HEK293 (cell line): ENCODE data around the gene ZNF507.

ENCODE experiments used
- BCL11B ChIP-seq: fragments of 450-650 bp; formaldehyde crosslinking; IDR thresholded peaks from 2 replicates; pipeline ENCODE4 v1.5.1; 2016; ENCODE audit warnings: low read depth, missing biosample characterization, missing genetic modification characterization
- FEZF1 ChIP-seq: fragments of 450-650 bp; formaldehyde crosslinking; IDR thresholded peaks from 2 replicates; pipeline ENCODE4 v1.5.1; 2016; ENCODE audit warnings: missing biosample characterization, missing genetic modification characterization
- GLI2 ChIP-seq: fragments of 450-650 bp; formaldehyde crosslinking; IDR thresholded peaks from 2 replicates; pipeline ENCODE4; 2017; ENCODE audit warnings: missing biosample characterization, missing genetic modification characterization, low read depth, borderline replicate concordance
- OSR2 ChIP-seq: fragments of 450-650 bp; formaldehyde crosslinking; IDR thresholded peaks from 2 replicates; pipeline ENCODE4 v1.5.1; 2016; ENCODE audit warnings: missing biosample characterization, missing genetic modification characterization
- REPIN1 ChIP-seq: fragments of 450-650 bp; formaldehyde crosslinking; IDR thresholded peaks from 2 replicates; pipeline ENCODE4 v1.5.1; 2017; ENCODE audit warnings: missing biosample characterization, missing genetic modification characterization, low read depth
- SP2 ChIP-seq: fragments of 450-650 bp; formaldehyde crosslinking; IDR thresholded peaks from 2 replicates; pipeline ENCODE4 v1.5.1; 2016; ENCODE audit warnings: missing biosample characterization, missing genetic modification characterization
- WT1 ChIP-seq: fragments of 450-650 bp; formaldehyde crosslinking; IDR thresholded peaks from 2 replicates; pipeline ENCODE4 v1.5.1; 2016; ENCODE audit warnings: missing biosample characterization, missing genetic modification characterization
- ZBTB20 ChIP-seq: fragments of 450-650 bp; formaldehyde crosslinking; IDR thresholded peaks from 2 replicates; pipeline ENCODE4 v1.5.1; 2016; ENCODE audit warnings: missing biosample characterization, missing genetic modification characterization
- ZBTB21 ChIP-seq: fragments of 450-650 bp; formaldehyde crosslinking; IDR thresholded peaks from 2 replicates; pipeline ENCODE4 v1.5.1; 2017; ENCODE audit warnings: missing biosample characterization, missing genetic modification characterization
- ZEB2 ChIP-seq: fragments of 450-650 bp; formaldehyde crosslinking; IDR thresholded peaks from 2 replicates; pipeline ENCODE4 v1.5.1; 2016; ENCODE audit warnings: missing biosample characterization, missing genetic modification characterization
- ZFP3 ChIP-seq: fragments of 450-650 bp; formaldehyde crosslinking; IDR thresholded peaks from 2 replicates; pipeline ENCODE4 v1.5.1; 2016; ENCODE audit warnings: low read depth, missing biosample characterization, missing genetic modification characterization
- ZNF121 ChIP-seq: fragments of 450-650 bp; formaldehyde crosslinking; IDR thresholded peaks from 2 replicates; pipeline ENCODE4 v1.5.1; 2016; ENCODE audit warnings: missing biosample characterization, missing genetic modification characterization
- ZNF155 ChIP-seq: fragments of 450-650 bp; formaldehyde crosslinking; IDR thresholded peaks from 2 replicates; pipeline ENCODE4 v1.5.1; 2016; ENCODE audit warnings: missing biosample characterization, missing genetic modification characterization
- ZNF174 ChIP-seq: fragments of 450-650 bp; formaldehyde crosslinking; IDR thresholded peaks from 2 replicates; pipeline ENCODE4 v1.5.0; 2017; ENCODE audit warnings: missing biosample characterization, mild to moderate bottlenecking, missing genetic modification characterization
- ZNF221 ChIP-seq: fragments of 450-650 bp; formaldehyde crosslinking; IDR thresholded peaks from 2 replicates; pipeline ENCODE4 v1.5.1; 2017; ENCODE audit warnings: missing biosample characterization, missing genetic modification characterization, borderline replicate concordance
- ZNF223 ChIP-seq: fragments of 450-650 bp; formaldehyde crosslinking; IDR thresholded peaks from 2 replicates; pipeline ENCODE4 v1.5.1; 2016; ENCODE audit warnings: missing biosample characterization, missing genetic modification characterization
- ZNF354C ChIP-seq: fragments of 450-650 bp; formaldehyde crosslinking; IDR thresholded peaks from 2 replicates; pipeline ENCODE4 v1.5.1; 2016; ENCODE audit warnings: missing biosample characterization, missing genetic modification characterization, low read depth, borderline replicate concordance
- ZNF404 ChIP-seq: fragments of 450-650 bp; formaldehyde crosslinking; IDR thresholded peaks from 2 replicates; pipeline ENCODE4 v1.5.1; 2017; ENCODE audit warnings: missing biosample characterization, missing genetic modification characterization
- ZNF416 ChIP-seq: fragments of 450-650 bp; formaldehyde crosslinking; IDR thresholded peaks from 2 replicates; pipeline ENCODE4 v1.5.1; 2016; ENCODE audit warnings: missing biosample characterization, missing genetic modification characterization
- ZNF426 ChIP-seq: fragments of 450-650 bp; formaldehyde crosslinking; IDR thresholded peaks from 2 replicates; pipeline ENCODE4 v1.5.1; 2017; ENCODE audit warnings: missing biosample characterization, missing genetic modification characterization, mild to moderate bottlenecking, inconsistent platforms, moderate library complexity
- ZNF610 ChIP-seq: fragments of 450-650 bp; formaldehyde crosslinking; IDR thresholded peaks from 2 replicates; pipeline ENCODE4 v1.5.1; 2016; ENCODE audit warnings: missing biosample characterization, missing genetic modification characterization, borderline replicate concordance
- ZNF621 ChIP-seq: fragments of 450-650 bp; formaldehyde crosslinking; IDR thresholded peaks from 2 replicates; pipeline ENCODE4 v1.5.1; 2017; ENCODE audit warnings: missing biosample characterization, missing genetic modification characterization
- ZNF658 ChIP-seq: fragments of 450-650 bp; formaldehyde crosslinking; IDR thresholded peaks from 2 replicates; pipeline ENCODE4; 2016; ENCODE audit warnings: missing biosample characterization, missing genetic modification characterization
- ZNF701 ChIP-seq: fragments of 450-650 bp; formaldehyde crosslinking; IDR thresholded peaks from 2 replicates; pipeline ENCODE4 v1.5.1; 2016; ENCODE audit warnings: missing biosample characterization, missing genetic modification characterization
- ZNF76 ChIP-seq: fragments of 450-650 bp; formaldehyde crosslinking; IDR thresholded peaks from 2 replicates; pipeline ENCODE4; 2016; ENCODE audit warnings: low read depth, missing biosample characterization, missing genetic modification characterization, borderline replicate concordance
- ZNF776 ChIP-seq: fragments of 450-650 bp; formaldehyde crosslinking; IDR thresholded peaks from 2 replicates; pipeline ENCODE4 v1.5.0; 2017; ENCODE audit warnings: missing biosample characterization, missing genetic modification characterization, borderline replicate concordance
- ZNF843 ChIP-seq: fragments of 450-650 bp; formaldehyde crosslinking; IDR thresholded peaks from 2 replicates; pipeline ENCODE4 v1.5.1; 2016; ENCODE audit warnings: missing biosample characterization, missing genetic modification characterization
- ZSCAN16 ChIP-seq: fragments of 450-650 bp; formaldehyde crosslinking; IDR thresholded peaks from 2 replicates; pipeline ENCODE4 v1.5.1; 2016; ENCODE audit warnings: missing biosample characterization, missing genetic modification characterization
- TF ChIP-seq, protein P1 (sequence below): fragments of 450-650 bp; formaldehyde crosslinking; IDR thresholded peaks from 2 replicates; pipeline ENCODE4 v1.5.1; 2017; ENCODE audit warnings: missing biosample characterization, missing genetic modification characterization
- TF ChIP-seq, protein P2 (sequence below): fragments of 450-650 bp; formaldehyde crosslinking; optimal IDR thresholded peaks from 2 replicates; pipeline ENCODE3; 2016; ENCODE audit warnings: missing biosample characterization, mild to moderate bottlenecking, missing genetic modification characterization
- TF ChIP-seq, protein P3 (sequence below): fragments of 450-650 bp; formaldehyde crosslinking; IDR thresholded peaks from 2 replicates; pipeline ENCODE4 v1.5.1; 2016; ENCODE audit warnings: missing biosample characterization, missing genetic modification characterization
- TF ChIP-seq, protein P4 (sequence below): fragments of 450-650 bp; formaldehyde crosslinking; IDR thresholded peaks from 2 replicates; pipeline ENCODE4 v1.5.1; 2016; ENCODE audit warnings: missing biosample characterization, missing genetic modification characterization
- TF ChIP-seq, protein P5 (sequence below): fragments of 450-650 bp; formaldehyde crosslinking; IDR thresholded peaks from 2 replicates; pipeline ENCODE4 v1.5.1; 2016; ENCODE audit warnings: missing biosample characterization, missing genetic modification characterization
- TF ChIP-seq, protein P6 (sequence below): fragments of 450-650 bp; formaldehyde crosslinking; IDR thresholded peaks from 2 replicates; pipeline ENCODE4 v1.5.1; 2017; ENCODE audit warnings: missing biosample characterization, missing genetic modification characterization

Gene ZNF507

DNA sequence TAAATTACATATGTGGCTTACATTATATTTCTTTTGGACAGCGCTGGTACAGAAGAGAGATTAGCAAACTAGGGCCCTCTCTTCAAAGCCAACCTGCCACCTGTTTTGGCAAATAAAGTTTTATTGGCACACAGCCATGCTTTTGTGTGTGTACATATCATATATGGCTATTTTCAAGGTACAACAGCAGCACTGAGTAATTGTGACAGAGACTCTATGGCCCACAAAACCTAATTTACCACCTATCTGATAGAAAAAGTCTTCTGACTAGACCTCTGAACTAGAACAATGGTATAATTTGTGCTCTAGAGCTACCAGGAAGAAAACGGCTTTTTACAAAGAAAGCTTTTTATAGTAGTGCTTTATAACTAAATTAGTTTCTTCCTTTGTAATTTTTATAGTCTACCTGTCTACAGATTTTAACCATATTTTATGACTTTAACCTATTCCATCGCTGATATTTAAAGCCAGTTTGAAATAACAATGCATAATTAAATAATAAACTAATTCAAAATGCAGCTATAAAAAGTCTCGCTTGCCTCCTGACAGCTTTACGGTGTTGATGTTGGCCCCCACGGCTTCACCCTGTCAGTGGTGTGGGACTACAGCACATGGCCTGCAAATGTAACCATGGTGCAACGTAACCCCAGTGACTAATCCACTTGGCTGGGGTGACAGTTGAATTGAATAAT lies 42.4 kb downstream of the ZNF507 start (continued):
- TF ChIP-seq, protein P1, sequence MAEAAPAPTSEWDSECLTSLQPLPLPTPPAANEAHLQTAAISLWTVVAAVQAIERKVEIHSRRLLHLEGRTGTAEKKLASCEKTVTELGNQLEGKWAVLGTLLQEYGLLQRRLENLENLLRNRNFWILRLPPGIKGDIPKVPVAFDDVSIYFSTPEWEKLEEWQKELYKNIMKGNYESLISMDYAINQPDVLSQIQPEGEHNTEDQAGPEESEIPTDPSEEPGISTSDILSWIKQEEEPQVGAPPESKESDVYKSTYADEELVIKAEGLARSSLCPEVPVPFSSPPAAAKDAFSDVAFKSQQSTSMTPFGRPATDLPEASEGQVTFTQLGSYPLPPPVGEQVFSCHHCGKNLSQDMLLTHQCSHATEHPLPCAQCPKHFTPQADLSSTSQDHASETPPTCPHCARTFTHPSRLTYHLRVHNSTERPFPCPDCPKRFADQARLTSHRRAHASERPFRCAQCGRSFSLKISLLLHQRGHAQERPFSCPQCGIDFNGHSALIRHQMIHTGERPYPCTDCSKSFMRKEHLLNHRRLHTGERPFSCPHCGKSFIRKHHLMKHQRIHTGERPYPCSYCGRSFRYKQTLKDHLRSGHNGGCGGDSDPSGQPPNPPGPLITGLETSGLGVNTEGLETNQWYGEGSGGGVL (tag by site-specific recombination), result no peak
- TF ChIP-seq ZNF155 (tag by site-specific recombination), result no peak
- no peak for TF ChIP-seq ZNF701 (tag by site-specific recombination)
- TF ChIP-seq ZNF658 (tag by site-specific recombination), result no peak
- no peak for TF ChIP-seq ZNF404
- TF ChIP-seq, protein P2, sequence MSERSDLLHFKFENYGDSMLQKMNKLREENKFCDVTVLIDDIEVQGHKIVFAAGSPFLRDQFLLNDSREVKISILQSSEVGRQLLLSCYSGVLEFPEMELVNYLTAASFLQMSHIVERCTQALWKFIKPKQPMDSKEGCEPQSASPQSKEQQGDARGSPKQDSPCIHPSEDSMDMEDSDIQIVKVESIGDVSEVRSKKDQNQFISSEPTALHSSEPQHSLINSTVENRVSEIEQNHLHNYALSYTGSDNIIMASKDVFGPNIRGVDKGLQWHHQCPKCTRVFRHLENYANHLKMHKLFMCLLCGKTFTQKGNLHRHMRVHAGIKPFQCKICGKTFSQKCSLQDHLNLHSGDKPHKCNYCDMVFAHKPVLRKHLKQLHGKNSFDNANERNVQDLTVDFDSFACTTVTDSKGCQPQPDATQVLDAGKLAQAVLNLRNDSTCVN (tag by site-specific recombination), result no peak
- no peak for TF ChIP-seq ZBTB20 (tag by site-specific recombination)
- no peak for TF ChIP-seq ZNF621 (tag by site-specific recombination)
- TF ChIP-seq ZBTB21, result no peak
- TF ChIP-seq GLI2 (tag by site-specific recombination), result no peak
- TF ChIP-seq ZNF221 (tag by site-specific recombination), result no peak
- peak; percentile 52 for TF ChIP-seq FEZF1
- TF ChIP-seq ZNF843, result peak; percentile 84
- TF ChIP-seq, protein P3, sequence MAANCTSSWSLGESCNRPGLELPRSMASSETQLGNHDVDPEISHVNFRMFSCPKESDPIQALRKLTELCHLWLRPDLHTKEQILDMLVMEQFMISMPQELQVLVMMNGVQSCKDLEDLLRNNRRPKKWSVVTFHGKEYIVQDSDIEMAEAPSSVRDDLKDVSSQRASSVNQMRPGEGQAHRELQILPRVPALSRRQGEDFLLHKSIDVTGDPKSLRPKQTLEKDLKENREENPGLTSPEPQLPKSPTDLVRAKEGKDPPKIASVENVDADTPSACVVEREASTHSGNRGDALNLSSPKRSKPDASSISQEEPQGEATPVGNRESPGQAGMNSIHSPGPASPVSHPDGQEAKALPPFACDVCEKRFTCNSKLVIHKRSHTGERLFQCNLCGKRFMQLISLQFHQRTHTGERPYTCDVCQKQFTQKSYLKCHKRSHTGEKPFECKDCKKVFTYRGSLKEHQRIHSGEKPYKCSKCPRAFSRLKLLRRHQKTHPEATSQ, result no peak
- peak; percentile 59; the same call in 1 of the 2 replicates for TF ChIP-seq ZEB2 (tag by site-specific recombination)
- TF ChIP-seq ZNF610, result no peak
- TF ChIP-seq, protein P4, sequence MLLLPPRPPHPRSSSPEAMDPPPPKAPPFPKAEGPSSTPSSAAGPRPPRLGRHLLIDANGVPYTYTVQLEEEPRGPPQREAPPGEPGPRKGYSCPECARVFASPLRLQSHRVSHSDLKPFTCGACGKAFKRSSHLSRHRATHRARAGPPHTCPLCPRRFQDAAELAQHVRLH, result no peak
- no peak for TF ChIP-seq REPIN1 (tag by site-specific recombination)
- no peak for TF ChIP-seq ZSCAN16
- TF ChIP-seq ZNF776 (tag by site-specific recombination), result no peak
- no peak for TF ChIP-seq ZFP3 (tag by site-specific recombination)
- TF ChIP-seq ZNF76 (tag by site-specific recombination), result 0 out of 2 replicates have a peak, but pooled peaks have one; percentile 19
- TF ChIP-seq ZNF426, result no peak
- no peak for TF ChIP-seq ZNF121 (tag by site-specific recombination)
- peak; percentile 52; the same call in 1 of the 2 replicates for TF ChIP-seq OSR2 (tag by site-specific recombination)
- no peak for TF ChIP-seq SP2
- no peak for TF ChIP-seq ZNF354C (tag by site-specific recombination)
- TF ChIP-seq, protein P5, sequence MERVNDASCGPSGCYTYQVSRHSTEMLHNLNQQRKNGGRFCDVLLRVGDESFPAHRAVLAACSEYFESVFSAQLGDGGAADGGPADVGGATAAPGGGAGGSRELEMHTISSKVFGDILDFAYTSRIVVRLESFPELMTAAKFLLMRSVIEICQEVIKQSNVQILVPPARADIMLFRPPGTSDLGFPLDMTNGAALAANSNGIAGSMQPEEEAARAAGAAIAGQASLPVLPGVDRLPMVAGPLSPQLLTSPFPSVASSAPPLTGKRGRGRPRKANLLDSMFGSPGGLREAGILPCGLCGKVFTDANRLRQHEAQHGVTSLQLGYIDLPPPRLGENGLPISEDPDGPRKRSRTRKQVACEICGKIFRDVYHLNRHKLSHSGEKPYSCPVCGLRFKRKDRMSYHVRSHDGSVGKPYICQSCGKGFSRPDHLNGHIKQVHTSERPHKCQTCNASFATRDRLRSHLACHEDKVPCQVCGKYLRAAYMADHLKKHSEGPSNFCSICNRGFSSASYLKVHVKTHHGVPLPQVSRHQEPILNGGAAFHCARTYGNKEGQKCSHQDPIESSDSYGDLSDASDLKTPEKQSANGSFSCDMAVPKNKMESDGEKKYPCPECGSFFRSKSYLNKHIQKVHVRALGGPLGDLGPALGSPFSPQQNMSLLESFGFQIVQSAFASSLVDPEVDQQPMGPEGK (tag by site-specific recombination), result peak; percentile 52
- TF ChIP-seq, protein P6, sequence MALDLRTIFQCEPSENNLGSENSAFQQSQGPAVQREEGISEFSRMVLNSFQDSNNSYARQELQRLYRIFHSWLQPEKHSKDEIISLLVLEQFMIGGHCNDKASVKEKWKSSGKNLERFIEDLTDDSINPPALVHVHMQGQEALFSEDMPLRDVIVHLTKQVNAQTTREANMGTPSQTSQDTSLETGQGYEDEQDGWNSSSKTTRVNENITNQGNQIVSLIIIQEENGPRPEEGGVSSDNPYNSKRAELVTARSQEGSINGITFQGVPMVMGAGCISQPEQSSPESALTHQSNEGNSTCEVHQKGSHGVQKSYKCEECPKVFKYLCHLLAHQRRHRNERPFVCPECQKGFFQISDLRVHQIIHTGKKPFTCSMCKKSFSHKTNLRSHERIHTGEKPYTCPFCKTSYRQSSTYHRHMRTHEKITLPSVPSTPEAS (tag by site-specific recombination), result no peak
- no peak for TF ChIP-seq ZNF223
- TF ChIP-seq WT1 (tag by site-specific recombination), result 0 out of 2 replicates have a peak, but pooled peaks have one; percentile 40
- no peak for TF ChIP-seq ZNF416 (tag by site-specific recombination)
- peak; percentile 81; the same call in 1 of the 2 replicates for TF ChIP-seq ZNF174 (tag by site-specific recombination)
- TF ChIP-seq BCL11B (tag by site-specific recombination), result no peak
